HepG2 (cell line): ENCODE measurements around the gene FHL3. TPM values are rescaled to one million over a fixed set of nuclear protein-coding genes. Genes with fewer than 3 reads are reported as not detected.

Source experiments
- ARNT2 ChIP-seq: sonication (generic); formaldehyde crosslinking; IDR thresholded peaks from 2 replicates; pipeline ENCODE4 v1.8.0; 2022; ENCODE audit warnings: mild to moderate bottlenecking, low read depth, missing genetic modification reagents, moderate library complexity
- CHCHD3 ChIP-seq: sonication (generic); formaldehyde crosslinking; IDR thresholded peaks from 2 replicates; pipeline ENCODE4 v1.8.0; 2022; ENCODE audit warnings: mild to moderate bottlenecking, missing genetic modification reagents, moderate library complexity
- DR1 ChIP-seq: sonication (generic); formaldehyde crosslinking; IDR thresholded peaks from 2 replicates; pipeline ENCODE4 v1.8.0; 2021; ENCODE audit warnings: mild to moderate bottlenecking, missing genetic modification reagents, inconsistent platforms
- ETS1 ChIP-seq: sonication (generic); formaldehyde crosslinking; IDR thresholded peaks from 2 replicates; pipeline ENCODE4 v1.4.0; 2020; ENCODE audit warnings: missing genetic modification reagents
- GATAD2A ChIP-seq: IDR thresholded peaks from 2 replicates; pipeline ENCODE4 v1.6.1; 2016
- MTA1 ChIP-seq: sonication (generic); formaldehyde crosslinking; IDR thresholded peaks from 2 replicates; pipeline ENCODE4 v1.4.0; 2020; ENCODE audit warnings: missing genetic modification reagents, mild to moderate bottlenecking, borderline replicate concordance
- NFKBIZ ChIP-seq: IDR thresholded peaks from 2 replicates; pipeline ENCODE4 v1.6.1; 2018; ENCODE audit warnings: missing genetic modification reagents, missing compliant biosample characterization
- SKI ChIP-seq: fragments of 450-650 bp; IDR thresholded peaks from one replicate; pipeline ENCODE4 v1.6.1; 2018; ENCODE audit warnings: mild to moderate bottlenecking; ENCODE audit not compliant: partially characterized antibody
- SNAPC2 ChIP-seq: sonication (generic); formaldehyde crosslinking; IDR thresholded peaks from 2 replicates; pipeline ENCODE4 v1.8.1; 2022; ENCODE audit warnings: mild to moderate bottlenecking, missing genetic modification reagents
- ZBTB33 ChIP-seq: sonication (generic); formaldehyde crosslinking; IDR thresholded peaks from 2 replicates; pipeline ENCODE4 v1.4.0; 2020; ENCODE audit warnings: missing genetic modification reagents
- ZBTB7B ChIP-seq: sonication (generic); formaldehyde crosslinking; IDR thresholded peaks from 2 replicates; pipeline ENCODE4 v1.4.0; 2020; ENCODE audit warnings: missing genetic modification reagents
- ZNF160 ChIP-seq: sonication (generic); formaldehyde crosslinking; IDR thresholded peaks from 2 replicates; pipeline ENCODE4 v1.8.0; 2022; ENCODE audit warnings: mild to moderate bottlenecking, inconsistent platforms, missing genetic modification reagents
- ZNF280D ChIP-seq: sonication (generic); formaldehyde crosslinking; IDR thresholded peaks from 2 replicates; pipeline ENCODE4 v1.5.1; 2020; ENCODE audit warnings: mild to moderate bottlenecking, missing genetic modification reagents
- ZNF292 ChIP-seq: sonication (generic); formaldehyde crosslinking; IDR thresholded peaks from 2 replicates; pipeline ENCODE4 v1.8.1; 2022; ENCODE audit warnings: mild to moderate bottlenecking, low read depth, missing genetic modification reagents, borderline replicate concordance
- ZNF567 ChIP-seq: sonication (generic); formaldehyde crosslinking; IDR thresholded peaks from 2 replicates; pipeline ENCODE4 v1.8.1; 2023; ENCODE audit warnings: mild to moderate bottlenecking, missing genetic modification reagents, borderline replicate concordance
- ZNF687 ChIP-seq: sonication (generic); formaldehyde crosslinking; IDR thresholded peaks from 2 replicates; pipeline ENCODE4 v1.5.1; 2020; ENCODE audit warnings: mild to moderate bottlenecking, missing genetic modification reagents, moderate library complexity
- ZNF775 ChIP-seq: sonication (generic); formaldehyde crosslinking; IDR thresholded peaks from 2 replicates; pipeline ENCODE4 v1.4.0; 2020; ENCODE audit warnings: missing genetic modification reagents, mild to moderate bottlenecking, moderate library complexity, borderline replicate concordance
- ZNF816 ChIP-seq: sonication (generic); formaldehyde crosslinking; IDR thresholded peaks from 2 replicates; pipeline ENCODE4 v1.8.0; 2022; ENCODE audit warnings: missing genetic modification reagents, mild to moderate bottlenecking, borderline replicate concordance
- ZNF879 ChIP-seq: sonication (generic); formaldehyde crosslinking; IDR thresholded peaks from 2 replicates; pipeline ENCODE4 v1.8.1; 2023; ENCODE audit warnings: missing genetic modification reagents
- polyA plus RNA-seq, 8 experiments: library from polyadenylated mRNA; depleted of rRNA in 3 of 8; stranded (reverse) in 7 of 8; unstranded in 1 of 8; fragments of >200 nt; fragmentation: Illumina TruSeq in 4 of 8; extraction: Trizol in 4 of 8; gene quantifications; 2 replicates each; pipeline versions ENCODE4 v1.2.1 to v1.2.3, GENCODE V29; 2011 to 2016; ENCODE audit warnings: low read depth in 4 of 8, missing spikeins in 1 of 8, mixed read lengths in 1 of 8; ENCODE audit not compliant: insufficient read depth in 1 of 8
- total RNA-seq, 5 experiments: library from RNA; depleted of rRNA; stranded (reverse); fragments of >200 nt; fragmentation: Illumina TruSeq; extraction: Trizol; gene quantifications; 2 replicates each; pipeline ENCODE4 v1.2.3, GENCODE V29; 2016; ENCODE audit warnings: low read depth in 1 of 5

The FHL3 gene
- total and polyA plus RNA-seq, 2 of the 13 experiments (the other 11 are each of a cell fraction or from before 2014, with no cell fraction given), result 2.8 to 6.6 TPM

- TF ChIP-seq ARNT2 (CRISPR knock-in tag) (0 out of 2 replicates have a peak, but pooled peaks have one; percentile 29), ZNF816 (CRISPR knock-in tag) (no peak), MTA1 (CRISPR knock-in tag) (0 out of 2 replicates have a peak, but pooled peaks have one; percentile 24), SNAPC2 (CRISPR knock-in tag) (no peak), ZNF775 (no peak), DR1 (CRISPR knock-in tag) (no peak), ZNF879 (no peak), GATAD2A (peak; percentile 68), ZNF280D (CRISPR knock-in tag) (no peak; the same call in 1 of the 2 replicates), ETS1 (no peak), ZNF687 (CRISPR knock-in tag) (peak; percentile 43), SKI (peak; percentile 46), ZNF160 (CRISPR knock-in tag) (no peak), ZBTB7B (CRISPR knock-in tag) (no peak), CHCHD3 (no peak), ZNF567 (CRISPR knock-in tag) (no peak), ZBTB33 (no peak), NFKBIZ (CRISPR knock-in tag) (no peak), ZNF292 (CRISPR knock-in tag) (no peak)
These were observed 5.7 kb downstream of the FHL3 start (continued) for GRCh38 chr1:37999430-38000232.
